Activated CD8-positive, alpha-beta memory T cell treated with anti-CD3 and anti-CD28 coated beads, Interleukin-2, amount 50 U/mL, for 4 hours (primary cell): ENCODE measurements around the gene KBTBD3.
"Not testable (repeated sequence)": the region's sequence is repeated elsewhere in the genome, so short reads cannot be mapped to it uniquely, and the experiment has no call there.

ENCODE experiments used
- DNase-seq: peaks from one replicate; pipeline ENCODE4 v3.0.0-alpha.2; 2020

KBTBD3 gene

DNA sequence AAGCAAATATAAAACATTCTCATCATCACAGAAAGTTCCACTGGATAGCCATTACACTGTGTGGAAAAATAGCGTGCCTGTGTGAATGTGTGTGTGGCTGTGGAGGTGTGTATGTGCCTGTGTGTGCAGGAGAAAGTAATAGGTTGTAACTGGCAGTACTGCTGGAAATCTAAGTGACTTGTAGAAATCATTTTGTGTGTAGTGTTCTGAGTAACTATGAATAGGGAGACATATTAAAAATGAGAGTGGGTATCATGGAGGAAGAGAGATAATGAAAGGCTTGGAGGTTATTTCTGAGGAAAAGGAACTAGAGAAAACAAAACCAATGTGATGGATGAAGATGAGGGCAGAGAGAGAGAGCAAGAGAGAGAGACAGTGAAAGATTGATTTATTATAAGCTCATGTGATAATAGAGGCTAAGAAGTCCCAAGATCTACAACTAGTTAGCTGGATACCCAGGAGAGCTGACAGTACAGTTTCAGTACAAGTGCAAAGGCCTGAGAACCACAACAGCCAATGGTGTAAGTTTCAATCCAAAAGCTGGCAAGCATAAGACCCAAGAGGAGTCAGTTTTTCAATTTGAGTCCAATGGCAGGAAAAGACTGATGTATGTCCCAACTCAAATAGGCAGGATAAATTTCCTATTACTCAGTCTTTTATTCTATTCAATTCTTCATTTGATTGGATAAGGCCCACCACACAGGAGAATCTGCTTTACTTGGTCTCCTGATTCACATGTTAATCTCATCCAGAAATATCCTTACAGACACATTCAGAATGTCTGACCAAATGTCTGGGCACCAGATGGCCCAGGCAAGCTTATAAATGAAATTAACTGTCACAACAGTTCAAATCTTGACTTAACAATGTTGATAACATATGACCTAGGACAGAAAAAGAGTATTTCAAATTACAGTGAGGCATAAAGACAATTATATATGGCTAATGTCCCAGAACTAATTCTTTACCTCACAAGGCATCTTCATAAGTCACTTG lies 14.9 kb downstream of the KBTBD3 start:
- DNase-seq: no peak

- no peak for DNase-seq
Measured at GRCh38 chr11:106061249-106061784, 15.8 kb downstream of the KBTBD3 start.

- DNase-seq: no peak
Measured at GRCh38 chr11:106059617-106060016, 17.5 kb downstream of the KBTBD3 start.

- not testable (repeated sequence) for DNase-seq
Measured at GRCh38 chr11:106058377-106058776, 18.8 kb downstream of the KBTBD3 start.

- DNase-seq: no peak
Measured at GRCh38 chr11:106051103-106051502, 26.0 kb downstream of the KBTBD3 start.

- DNase-seq: no peak
Measured at GRCh38 chr11:106049727-106050476, 27.2 kb downstream of the KBTBD3 start.

GRCh38 chr11:106047631-106048030 lies 29.5 kb downstream of the KBTBD3 start:
- no peak for DNase-seq

DNA sequence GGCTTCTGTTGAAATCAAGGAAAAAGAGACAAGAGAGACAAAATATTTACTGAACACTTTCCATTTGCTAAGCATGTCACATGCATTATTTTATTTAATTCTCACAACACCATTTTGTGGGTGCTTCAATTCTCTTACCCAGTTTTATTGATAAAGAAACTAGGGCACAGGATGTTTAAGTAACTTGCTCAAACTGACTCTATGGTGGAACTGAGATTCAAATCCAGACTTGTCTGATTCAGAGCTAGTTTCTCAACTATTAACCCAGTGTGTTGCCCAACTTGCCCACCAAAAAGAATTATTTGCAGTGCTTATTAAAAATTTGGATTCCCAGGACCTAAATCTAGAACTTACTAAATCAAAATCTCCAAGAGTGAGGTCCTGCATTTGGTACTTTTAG lies 33.6 kb downstream of the KBTBD3 start:
- no peak for DNase-seq

GRCh38 chr11:106032861-106033260 lies 44.3 kb downstream of the KBTBD3 start:
- no peak for DNase-seq

- DNase-seq: no peak
Measured at GRCh38 chr11:106031936-106032335, 45.2 kb downstream of the KBTBD3 start.

DNA sequence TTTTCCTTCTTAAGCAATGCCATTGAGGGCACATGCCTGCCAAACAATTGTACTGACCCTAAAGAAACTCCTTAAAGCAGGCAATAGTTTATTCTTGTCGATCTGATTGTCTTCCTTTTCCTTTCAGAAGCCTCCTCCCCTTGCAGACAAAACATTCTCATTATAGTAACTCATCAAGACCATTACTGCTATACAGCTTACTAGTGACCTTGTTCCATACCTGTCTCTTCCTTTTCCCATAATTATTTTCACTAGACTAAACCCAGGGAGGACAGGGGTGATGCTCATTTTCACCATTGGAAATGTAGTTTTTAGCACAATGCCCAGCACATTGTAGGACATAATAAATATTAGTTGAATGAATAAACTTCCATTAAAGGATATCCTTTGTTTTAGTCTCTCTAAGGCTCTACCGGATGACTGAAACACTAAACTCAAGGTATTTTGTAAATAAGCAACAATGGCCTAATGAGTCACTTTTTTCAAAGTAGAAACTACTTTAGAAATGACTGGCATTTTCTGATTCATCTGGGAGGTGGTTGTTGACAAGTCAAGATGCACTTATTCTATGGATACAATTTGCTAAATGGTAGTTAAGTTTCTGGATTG lies 45.8 kb downstream of the KBTBD3 start:
- no peak for DNase-seq

- no peak for DNase-seq
Measured at GRCh38 chr11:106030609-106031008, 46.5 kb downstream of the KBTBD3 start.

DNA sequence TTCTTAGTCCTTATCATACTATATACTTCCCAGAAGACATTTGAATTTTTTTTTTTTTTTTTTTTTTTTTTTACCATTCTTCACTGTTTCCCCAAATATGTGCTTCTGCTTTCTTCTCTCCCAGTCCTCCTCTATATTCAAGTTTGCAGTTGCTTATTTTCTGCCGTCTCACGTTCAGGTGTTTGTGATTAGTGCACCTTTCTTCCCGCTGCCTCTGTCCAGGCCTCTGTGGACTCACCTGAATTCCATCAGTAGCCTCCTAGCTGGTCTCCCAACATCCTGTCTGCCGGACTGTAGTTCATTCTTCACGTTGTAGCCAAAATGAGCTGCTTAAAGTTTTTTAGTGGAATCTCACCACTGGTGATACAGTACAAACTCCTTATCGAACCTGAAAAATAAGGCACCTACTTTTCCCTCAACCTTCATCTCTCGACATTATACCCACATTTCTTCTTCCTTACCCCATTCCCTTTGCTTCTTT lies 54.3 kb downstream of the KBTBD3 start:
- DNase-seq: no peak

- DNase-seq: peak; percentile 94
Measured at GRCh38 chr11:106021967-106022794, 55.0 kb downstream of the KBTBD3 start, which contains the start of gene MSANTD4. Gene MSANTD4 (minus strand): TSS chr11:106022240. CDS start chr11:106010917, 11,323 bp downstream.

GRCh38 chr11:106021181-106021966 lies 55.8 kb downstream of the KBTBD3 start:
- DNase-seq: no peak

GRCh38 chr11:106017093-106017492 lies 60.1 kb downstream of the KBTBD3 start:
- DNase-seq: no peak

- no peak for DNase-seq
Measured at GRCh38 chr11:106015066-106015465, 62.1 kb downstream of the KBTBD3 start.

- DNase-seq: no peak
Measured at GRCh38 chr11:106014620-106015019, 62.5 kb downstream of the KBTBD3 start.

- DNase-seq: no peak
Measured at GRCh38 chr11:106014035-106014434, 63.1 kb downstream of the KBTBD3 start.

DNA sequence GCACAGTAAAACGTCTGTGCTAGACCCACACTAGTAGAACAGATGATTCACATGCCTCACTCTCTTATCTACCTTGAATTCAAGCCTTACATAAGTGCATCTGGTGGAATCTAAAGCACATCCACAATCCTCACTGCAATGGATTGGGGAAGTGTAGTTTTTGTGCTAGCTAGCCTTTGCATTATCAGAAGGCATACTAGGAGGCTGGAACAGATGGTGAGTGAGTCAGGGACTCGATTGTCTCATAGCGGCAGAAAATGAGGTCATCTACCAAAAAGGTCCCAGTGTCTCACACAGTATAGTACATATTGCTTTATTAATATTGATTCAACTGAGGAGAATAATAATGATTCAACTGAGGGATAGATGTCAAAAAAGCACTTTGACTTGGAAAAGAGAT lies 64.4 kb downstream of the KBTBD3 start:
- DNase-seq: no peak

GRCh38 chr11:106011481-106011880 lies 65.7 kb downstream of the KBTBD3 start:
- DNase-seq: no peak
